Measurements from ENCODE around the gene SELENON.

GRCh38 chr1:25804964-25805862 is 5.2 kb downstream of the SELENON start:
- TF ChIP-seq POLR2A (IDR thresholded peaks at IDR 0.05), result no peak
- TF ChIP-seq, protein P1, sequence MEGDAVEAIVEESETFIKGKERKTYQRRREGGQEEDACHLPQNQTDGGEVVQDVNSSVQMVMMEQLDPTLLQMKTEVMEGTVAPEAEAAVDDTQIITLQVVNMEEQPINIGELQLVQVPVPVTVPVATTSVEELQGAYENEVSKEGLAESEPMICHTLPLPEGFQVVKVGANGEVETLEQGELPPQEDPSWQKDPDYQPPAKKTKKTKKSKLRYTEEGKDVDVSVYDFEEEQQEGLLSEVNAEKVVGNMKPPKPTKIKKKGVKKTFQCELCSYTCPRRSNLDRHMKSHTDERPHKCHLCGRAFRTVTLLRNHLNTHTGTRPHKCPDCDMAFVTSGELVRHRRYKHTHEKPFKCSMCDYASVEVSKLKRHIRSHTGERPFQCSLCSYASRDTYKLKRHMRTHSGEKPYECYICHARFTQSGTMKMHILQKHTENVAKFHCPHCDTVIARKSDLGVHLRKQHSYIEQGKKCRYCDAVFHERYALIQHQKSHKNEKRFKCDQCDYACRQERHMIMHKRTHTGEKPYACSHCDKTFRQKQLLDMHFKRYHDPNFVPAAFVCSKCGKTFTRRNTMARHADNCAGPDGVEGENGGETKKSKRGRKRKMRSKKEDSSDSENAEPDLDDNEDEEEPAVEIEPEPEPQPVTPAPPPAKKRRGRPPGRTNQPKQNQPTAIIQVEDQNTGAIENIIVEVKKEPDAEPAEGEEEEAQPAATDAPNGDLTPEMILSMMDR (IDR thresholded peaks at IDR 0.05), result no peak
